ENCODE results near the gene ACAP2.

DNA sequence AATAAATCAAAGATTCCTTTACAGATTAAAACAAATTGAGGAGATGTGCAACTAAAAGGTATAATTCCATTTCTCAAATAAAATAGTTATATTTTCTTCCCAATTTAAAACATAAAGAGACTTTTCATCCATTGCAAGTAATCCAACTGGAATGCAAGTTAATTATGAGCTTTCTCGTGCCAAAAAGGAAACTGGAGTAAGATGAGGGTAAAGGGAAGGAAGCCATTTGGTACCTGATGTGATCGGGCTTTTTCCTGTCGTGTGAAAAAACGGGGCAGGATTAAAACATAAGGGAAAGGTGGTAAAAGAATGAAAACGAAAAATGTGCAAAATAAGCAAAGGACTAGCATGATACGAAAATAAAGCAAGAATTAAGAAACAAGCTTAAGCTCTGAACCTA, 130.1 kb downstream of the ACAP2 start:
- TF ChIP-seq GATA3 (IDR thresholded peaks at IDR 0.05; ENCODE audit: low read depth, low read length) (no peak), GATA2 (IDR thresholded peaks at IDR 0.05; ENCODE audit: low read depth, low read length) (no peak)

Data from SH-SY5Y (cell line).